Memory B cell (primary cell): ENCODE results near the gene PPP5C.
"Not testable (repeated sequence)": the region's sequence is repeated elsewhere in the genome, so short reads cannot be mapped to it uniquely, and the experiment has no call there.

ENCODE experiments used
- ATAC-seq: fragments of 150-1000 bp; cut with Tn5 transposase; 2 replicates; pipeline ENCODE4 v1.10.0; 2021; ENCODE audit warnings: low read depth, mild to moderate bottlenecking, moderate library complexity
- DNase-seq, 2 donors: peaks; one replicate each; pipeline ENCODE4 v3.0.0; 2022; ENCODE audit warnings: low spot score in 2 of 2
- H3K27ac Mint-ChIP-seq: one replicate; pipeline ENCODE4 v1.8.0; 2022; ENCODE audit warnings: mild to moderate bottlenecking, moderate library complexity, mixed read lengths
- H3K27me3 Mint-ChIP-seq: one replicate; pipeline ENCODE4 v1.8.0; 2022; ENCODE audit warnings: mixed read lengths
- H3K36me3 Mint-ChIP-seq: one replicate; pipeline ENCODE4 v1.8.0; 2022; ENCODE audit warnings: mild to moderate bottlenecking, mixed read lengths
- H3K4me1 Mint-ChIP-seq: one replicate; pipeline ENCODE4 v1.8.0; 2022; ENCODE audit warnings: mixed read lengths
- H3K4me3 Mint-ChIP-seq: one replicate; pipeline ENCODE4 v1.8.0; 2022; ENCODE audit warnings: mild to moderate bottlenecking, moderate library complexity, mixed read lengths
- H3K9me3 Mint-ChIP-seq: one replicate; pipeline ENCODE4 v1.8.0; 2022; ENCODE audit warnings: mixed read lengths

Gene PPP5C

GRCh38 chr19:46364359-46364758, 17.5 kb downstream of the PPP5C start:
- H3K9me3 Mint-ChIP-seq, result no peaks in the 10 kb centered on the region
- H3K27me3 Mint-ChIP-seq, result no peaks in the 10 kb centered on the region

GRCh38 chr19:46365561-46365960, 18.7 kb downstream of the PPP5C start:
- DNase-seq (no peak), ATAC-seq (no peak)

More at GRCh38 chr19:46364359-46364758, 17.5 kb downstream of the PPP5C start:
- ATAC-seq (no peak), DNase-seq (no peak)
- no peak overlapping the region for H3K4me3 Mint-ChIP-seq
- peaks cover 14% of the 10 kb centered on the region for H3K4me1 Mint-ChIP-seq
- H3K27ac Mint-ChIP-seq, result no peak overlapping the region
- H3K36me3 Mint-ChIP-seq, result peaks cover 14% of the 10 kb centered on the region

GRCh38 chr19:46366620-46367292, 19.9 kb downstream of the PPP5C start:
- Mint-ChIP-seq H3K36me3 (peaks cover 14% of the 10 kb centered on the region), H3K4me1 (peaks cover 14% of the 10 kb centered on the region), H3K9me3 (no peaks in the 10 kb centered on the region), H3K27me3 (no peaks in the 10 kb centered on the region), H3K4me3 (no peak overlapping the region), H3K27ac (peak overlapping the region; percentile 17)
- DNase-seq (no peak), ATAC-seq (no peak)

More at GRCh38 chr19:46365561-46365960, 18.7 kb downstream of the PPP5C start:
- Mint-ChIP-seq H3K4me3 (no peak overlapping the region), H3K4me1 (peaks cover 14% of the 10 kb centered on the region), H3K27ac (no peak overlapping the region), H3K9me3 (no peaks in the 10 kb centered on the region), H3K36me3 (peaks cover 14% of the 10 kb centered on the region), H3K27me3 (no peaks in the 10 kb centered on the region)

GRCh38 chr19:46367426-46367825, 20.5 kb downstream of the PPP5C start:
- peaks cover 12% of the 10 kb centered on the region for H3K4me1 Mint-ChIP-seq
- DNase-seq (no peak), ATAC-seq (no peak)
- H3K27me3 Mint-ChIP-seq, result no peaks in the 10 kb centered on the region
- H3K4me3 Mint-ChIP-seq, result no peak overlapping the region
- H3K36me3 Mint-ChIP-seq, result peaks cover 14% of the 10 kb centered on the region
- no peak overlapping the region for H3K27ac Mint-ChIP-seq
- H3K9me3 Mint-ChIP-seq, result no peaks in the 10 kb centered on the region

- Mint-ChIP-seq H3K4me3 (no peak overlapping the region), H3K4me1 (peaks cover 12% of the 10 kb centered on the region), H3K27ac (no peak overlapping the region), H3K9me3 (no peaks in the 10 kb centered on the region), H3K27me3 (no peaks in the 10 kb centered on the region), H3K36me3 (peaks cover 14% of the 10 kb centered on the region)
- ATAC-seq, result no peak
- no peak for DNase-seq
These were observed 21.2 kb downstream of the PPP5C start for GRCh38 chr19:46368116-46368515.

- H3K4me3 Mint-ChIP-seq, result no peak overlapping the region
- H3K36me3 Mint-ChIP-seq, result peaks cover 5% of the 10 kb centered on the region
- H3K4me1 Mint-ChIP-seq, result peaks cover 6% of the 10 kb centered on the region
- no peak for DNase-seq
- H3K27ac Mint-ChIP-seq, result no peak overlapping the region
- H3K27me3 Mint-ChIP-seq, result no peaks in the 10 kb centered on the region
- ATAC-seq, result no peak
- no peaks in the 10 kb centered on the region for H3K9me3 Mint-ChIP-seq
These were observed 22.9 kb downstream of the PPP5C start for GRCh38 chr19:46369817-46370216.

GRCh38 chr19:46371371-46371901, 24.5 kb downstream of the PPP5C start:
- DNase-seq, result no peak
- Mint-ChIP-seq H3K4me1 (peaks cover 6% of the 10 kb centered on the region), H3K27ac (peak overlapping the region; percentile 7), H3K27me3 (no peaks in the 10 kb centered on the region), H3K36me3 (peaks cover 11% of the 10 kb centered on the region), H3K4me3 (no peak overlapping the region), H3K9me3 (no peaks in the 10 kb centered on the region)
- ATAC-seq, result no peak

GRCh38 chr19:46372901-46373490, 26.1 kb downstream of the PPP5C start:
- DNase-seq (no peak), ATAC-seq (no peak)
- Mint-ChIP-seq H3K27ac (no peak overlapping the region), H3K36me3 (peaks cover 16% of the 10 kb centered on the region), H3K9me3 (no peaks in the 10 kb centered on the region), H3K27me3 (no peaks in the 10 kb centered on the region), H3K4me1 (peaks cover 6% of the 10 kb centered on the region), H3K4me3 (no peak overlapping the region)

- no peak overlapping the region for H3K4me3 Mint-ChIP-seq
These were observed 26.8 kb downstream of the PPP5C start for GRCh38 chr19:46373491-46374359.

GRCh38 chr19:46374536-46375475, 27.9 kb downstream of the PPP5C start:
- H3K27ac Mint-ChIP-seq, result no peak overlapping the region

More at GRCh38 chr19:46373491-46374359, 26.8 kb downstream of the PPP5C start:
- no peak overlapping the region for H3K27ac Mint-ChIP-seq
- no peaks in the 10 kb centered on the region for H3K9me3 Mint-ChIP-seq
- peaks cover 4% of the 10 kb centered on the region for H3K4me1 Mint-ChIP-seq
- no peaks in the 10 kb centered on the region for H3K27me3 Mint-ChIP-seq
- H3K36me3 Mint-ChIP-seq, result peaks cover 21% of the 10 kb centered on the region
- no peak for DNase-seq
- ATAC-seq, result no peak

GRCh38 chr19:46375476-46376067, 28.7 kb downstream of the PPP5C start:
- H3K27ac Mint-ChIP-seq, ATAC-seq, H3K4me3 Mint-ChIP-seq, H3K4me1 Mint-ChIP-seq, H3K27me3 Mint-ChIP-seq, H3K9me3 Mint-ChIP-seq, DNase-seq: not testable (repeated sequence)
- H3K36me3 Mint-ChIP-seq, result peaks cover 30% of the 10 kb centered on the region

More at GRCh38 chr19:46374536-46375475, 27.9 kb downstream of the PPP5C start:
- no peaks in the 10 kb centered on the region for H3K4me1 Mint-ChIP-seq
- DNase-seq (no peak), ATAC-seq (no peak)
- H3K36me3 Mint-ChIP-seq, result peaks cover 26% of the 10 kb centered on the region
- H3K27me3 Mint-ChIP-seq, result no peaks in the 10 kb centered on the region
- no peaks in the 10 kb centered on the region for H3K9me3 Mint-ChIP-seq
- H3K4me3 Mint-ChIP-seq, result no peak overlapping the region

GRCh38 chr19:46376241-46377153, 29.6 kb downstream of the PPP5C start:
- Mint-ChIP-seq H3K27ac (no peak overlapping the region), H3K36me3 (peaks cover 36% of the 10 kb centered on the region), H3K4me1 (no peaks in the 10 kb centered on the region), H3K27me3 (no peaks in the 10 kb centered on the region), H3K4me3 (no peak overlapping the region), H3K9me3 (no peaks in the 10 kb centered on the region)
- ATAC-seq (no peak), DNase-seq (no peak)
